Nephron progenitor cell (in vitro differentiated cells): ENCODE data around the gene UBASH3B.

ENCODE experiments used
- DNase-seq: peaks from one replicate; pipeline ENCODE4 v3.0.0; 2021
- H3K27ac Mint-ChIP-seq: 2 replicates; pipeline ENCODE4 v1.8.0; 2021; ENCODE audit warnings: mild to moderate bottlenecking, moderate library complexity, mixed read lengths
- H3K27me3 Mint-ChIP-seq: 2 replicates; pipeline ENCODE4 v1.8.0; 2021; ENCODE audit warnings: mild to moderate bottlenecking, low read depth, mixed read lengths; ENCODE audit not compliant: poor library complexity
- H3K36me3 Mint-ChIP-seq: 2 replicates; pipeline ENCODE4 v1.8.0; 2021; ENCODE audit warnings: low read depth, mixed read lengths
- H3K4me1 Mint-ChIP-seq: 2 replicates; pipeline ENCODE4 v1.8.0; 2021; ENCODE audit warnings: mixed read lengths
- H3K4me3 Mint-ChIP-seq: 2 replicates; pipeline ENCODE4 v1.8.0; 2021; ENCODE audit warnings: mild to moderate bottlenecking, moderate library complexity, mixed read lengths
- H3K9me3 Mint-ChIP-seq: 2 replicates; pipeline ENCODE4 v1.8.0; 2021; ENCODE audit warnings: mild to moderate bottlenecking, moderate library complexity, mixed read lengths
- CTCF ChIP-seq: fragments of 200-600 bp; sonication (generic); IDR thresholded peaks from 2 replicates; pipeline ENCODE4 v1.5.0; 2021; ENCODE audit warnings: antibody characterized with exemption

Gene UBASH3B

DNA sequence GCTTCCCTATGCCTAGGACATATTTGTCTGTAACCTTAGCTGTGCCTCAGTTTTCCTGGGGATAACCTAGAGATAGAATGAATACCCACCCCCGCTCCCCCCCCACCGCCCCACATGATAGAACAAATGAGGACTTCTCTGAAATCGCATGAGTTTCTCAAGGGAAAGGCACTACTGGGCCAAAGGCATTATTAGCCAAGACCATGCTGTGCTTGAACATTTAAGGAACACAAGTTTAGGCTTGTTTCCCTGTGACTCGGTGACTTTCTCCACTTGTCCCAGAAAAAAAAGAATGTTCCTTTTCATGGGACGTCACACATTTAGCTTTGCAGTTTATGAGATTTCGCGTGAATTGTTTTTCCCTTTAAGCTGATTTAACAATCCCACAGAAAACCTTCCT lies 131.4 kb downstream of the UBASH3B start:
- no peak for TF ChIP-seq CTCF
- Mint-ChIP-seq H3K27ac (no peak overlapping the region), H3K4me1 (peaks cover 18% of the 10 kb centered on the region), H3K27me3 (no peaks in the 10 kb centered on the region), H3K36me3 (no peaks in the 10 kb centered on the region), H3K4me3 (no peak overlapping the region), H3K9me3 (no peaks in the 10 kb centered on the region)
- DNase-seq, result no peak

- H3K27ac Mint-ChIP-seq, result no peak overlapping the region
- TF ChIP-seq CTCF, result no peak
- no peaks in the 10 kb centered on the region for H3K27me3 Mint-ChIP-seq
- H3K4me1 Mint-ChIP-seq, result peaks cover 20% of the 10 kb centered on the region
- no peaks in the 10 kb centered on the region for H3K36me3 Mint-ChIP-seq
- H3K4me3 Mint-ChIP-seq, result no peak overlapping the region
- DNase-seq, result no peak
- H3K9me3 Mint-ChIP-seq, result no peaks in the 10 kb centered on the region
These were observed 133.4 kb downstream of the UBASH3B start for GRCh38 chr11:122788781-122789535.

GRCh38 chr11:122789907-122790306 lies 134.4 kb downstream of the UBASH3B start:
- Mint-ChIP-seq H3K9me3 (no peaks in the 10 kb centered on the region), H3K36me3 (no peaks in the 10 kb centered on the region), H3K27me3 (no peaks in the 10 kb centered on the region), H3K27ac (no peak overlapping the region), H3K4me1 (peaks cover 14% of the 10 kb centered on the region), H3K4me3 (no peak overlapping the region)
- no peak for TF ChIP-seq CTCF
- no peak for DNase-seq

DNA sequence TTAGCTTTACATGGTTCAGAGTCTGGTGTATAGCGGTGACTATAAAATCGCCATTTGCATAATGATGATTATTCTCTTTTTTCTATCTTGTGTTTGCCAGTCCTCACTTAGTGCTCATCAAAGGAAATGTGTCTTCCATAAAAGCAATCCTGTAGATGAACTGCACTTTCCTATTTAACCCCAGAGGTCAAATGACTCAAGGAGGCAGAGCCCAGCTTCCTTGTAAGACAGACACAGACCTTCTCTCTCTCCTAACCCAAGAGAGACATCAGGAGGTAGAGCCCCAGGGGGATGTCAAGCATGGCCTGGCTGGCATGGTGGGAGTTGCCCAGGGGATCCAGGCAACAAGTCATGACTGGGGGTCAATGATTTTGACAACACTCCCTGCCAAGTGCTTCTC lies 135.9 kb downstream of the UBASH3B start:
- H3K27me3 Mint-ChIP-seq, result no peaks in the 10 kb centered on the region
- no peak for TF ChIP-seq CTCF
- H3K4me3 Mint-ChIP-seq, result no peak overlapping the region
- H3K36me3 Mint-ChIP-seq, result peaks cover 5% of the 10 kb centered on the region
- DNase-seq, result no peak
- peaks cover 9% of the 10 kb centered on the region for H3K4me1 Mint-ChIP-seq
- no peaks in the 10 kb centered on the region for H3K9me3 Mint-ChIP-seq
- H3K27ac Mint-ChIP-seq, result no peak overlapping the region

DNA sequence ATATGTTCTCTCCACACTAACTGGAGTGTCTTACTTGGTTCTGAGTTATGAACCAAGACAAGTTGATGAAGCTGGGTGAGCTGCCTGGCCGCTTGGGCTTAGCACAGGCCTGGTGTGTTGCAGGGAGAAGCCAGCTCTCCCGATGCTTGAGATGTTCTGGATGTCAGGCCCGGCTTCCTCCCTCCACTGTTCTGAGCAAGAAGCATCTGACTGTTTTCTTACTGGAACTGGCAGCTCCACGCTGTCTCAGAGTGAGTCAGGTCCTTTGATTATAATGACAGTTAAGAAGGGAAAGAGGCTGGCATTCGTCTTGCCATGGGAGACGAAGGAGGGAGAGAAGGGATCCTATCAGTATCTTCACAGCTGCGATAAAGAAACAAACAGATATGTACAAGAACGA lies 136.3 kb downstream of the UBASH3B start:
- Mint-ChIP-seq H3K4me1 (peaks cover 9% of the 10 kb centered on the region), H3K9me3 (no peaks in the 10 kb centered on the region), H3K27me3 (no peaks in the 10 kb centered on the region), H3K4me3 (no peak overlapping the region), H3K36me3 (peaks cover 9% of the 10 kb centered on the region), H3K27ac (no peak overlapping the region)
- DNase-seq, result no peak
- no peak for TF ChIP-seq CTCF

- Mint-ChIP-seq H3K27ac (no peak overlapping the region), H3K4me3 (no peak overlapping the region), H3K36me3 (peaks cover 24% of the 10 kb centered on the region), H3K27me3 (no peaks in the 10 kb centered on the region), H3K9me3 (no peaks in the 10 kb centered on the region), H3K4me1 (peaks cover 9% of the 10 kb centered on the region)
- TF ChIP-seq CTCF, result no peak
- no peak for DNase-seq
These were observed 138.0 kb downstream of the UBASH3B start for GRCh38 chr11:122793515-122793914.
